ENCODE data around the gene HGFAC. TPM values are rescaled to one million over a fixed set of nuclear protein-coding genes. Genes with fewer than 3 reads are reported as not detected.
"Not testable (repeated sequence)": the region's sequence is repeated elsewhere in the genome, so short reads cannot be mapped to it uniquely, and the experiment has no call there.

The HGFAC gene
- total and polyA plus RNA-seq, 9 donors = 0.51 to 2.5 (median 1.5) TPM

GRCh38 chr4:3410401-3411135 is 31.2 kb upstream of the HGFAC start:
- Histone ChIP-seq H3K36me3 (ENCODE audit: control insufficient read depth, insufficient read depth, low read length) (no peaks in the 10 kb centered on the region), H3K4me3 (ENCODE audit: low read length) (no peak overlapping the region), H3K4me1 (ENCODE audit: control insufficient read depth, insufficient read depth, low read length) (peaks cover 7% of the 10 kb centered on the region), H3K27ac (ENCODE audit: low read length) (no peak overlapping the region), H3K27me3 (ENCODE audit: control insufficient read depth, insufficient read depth, low read length) (no peaks in the 10 kb centered on the region), H3K9me3 (replicated peaks; ENCODE audit: control insufficient read depth, low read depth, low read length) (no peaks in the 10 kb centered on the region)
- no peak for DNase-seq
- 94% methylated on average over 15 of the region's 22 CpGs for WGBS (ENCODE audit: insufficient coverage)

DNA sequence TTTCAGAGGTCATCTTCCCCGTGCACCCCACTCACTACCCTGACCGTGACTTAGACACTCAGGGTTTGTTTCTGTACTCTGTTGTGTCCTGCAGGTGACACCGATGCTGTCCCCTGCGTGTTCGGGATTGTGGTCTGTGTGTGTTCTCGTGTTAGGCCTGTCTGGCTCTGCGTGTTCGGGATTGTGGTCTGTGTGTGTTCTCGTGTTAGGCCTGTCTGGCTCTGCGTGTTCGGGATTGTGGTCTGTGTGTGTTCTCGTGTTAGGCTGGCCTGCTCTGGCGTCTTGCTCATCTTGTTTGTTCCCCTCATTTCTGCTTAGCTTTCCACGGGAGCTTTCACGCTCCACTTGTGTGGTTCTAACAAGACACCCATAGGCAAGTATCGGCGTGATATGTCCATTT is 30.6 kb upstream of the HGFAC start:
- not testable (repeated sequence) for H3K4me3 ChIP-seq (ENCODE audit: low read length); DNase-seq; H3K27me3 ChIP-seq (ENCODE audit: control insufficient read depth, insufficient read depth, low read length); H3K27ac ChIP-seq (ENCODE audit: low read length); H3K36me3 ChIP-seq (ENCODE audit: control insufficient read depth, insufficient read depth, low read length); H3K9me3 ChIP-seq (replicated peaks; ENCODE audit: control insufficient read depth, low read depth, low read length)
- WGBS (ENCODE audit: insufficient coverage) = 98% methylated on average over 6 of the region's 17 CpGs
- peaks cover 12% of the 10 kb centered on the region for H3K4me1 ChIP-seq (ENCODE audit: control insufficient read depth, insufficient read depth, low read length)

GRCh38 chr4:3411676-3412075 is 30.1 kb upstream of the HGFAC start:
- no peaks in the 10 kb centered on the region for H3K27me3 ChIP-seq (ENCODE audit: control insufficient read depth, insufficient read depth, low read length)
- H3K27ac ChIP-seq (ENCODE audit: low read length) = no peak overlapping the region

GRCh38 chr4:3412257-3413020 is 29.3 kb upstream of the HGFAC start:
- no peak for DNase-seq
- Histone ChIP-seq H3K9me3 (replicated peaks; ENCODE audit: control insufficient read depth, low read depth, low read length) (no peaks in the 10 kb centered on the region), H3K27ac (ENCODE audit: low read length) (no peak overlapping the region), H3K4me3 (ENCODE audit: low read length) (no peak overlapping the region), H3K27me3 (ENCODE audit: control insufficient read depth, insufficient read depth, low read length) (no peaks in the 10 kb centered on the region), H3K36me3 (ENCODE audit: control insufficient read depth, insufficient read depth, low read length) (peaks cover 15% of the 10 kb centered on the region), H3K4me1 (ENCODE audit: control insufficient read depth, insufficient read depth, low read length) (peaks cover 13% of the 10 kb centered on the region)
- WGBS (ENCODE audit: insufficient coverage) = 74% methylated on average over 12 of the region's 24 CpGs

More at GRCh38 chr4:3411676-3412075, 30.1 kb upstream of the HGFAC start:
- Histone ChIP-seq H3K4me1 (ENCODE audit: control insufficient read depth, insufficient read depth, low read length) (peaks cover 13% of the 10 kb centered on the region), H3K4me3 (ENCODE audit: low read length) (no peak overlapping the region), H3K36me3 (ENCODE audit: control insufficient read depth, insufficient read depth, low read length) (peaks cover 8% of the 10 kb centered on the region), H3K9me3 (replicated peaks; ENCODE audit: control insufficient read depth, low read depth, low read length) (no peaks in the 10 kb centered on the region)
- WGBS (ENCODE audit: insufficient coverage) = 77% methylated on average over 12 of the region's 17 CpGs
- no peak for DNase-seq

GRCh38 chr4:3413217-3413671 is 28.5 kb upstream of the HGFAC start:
- Histone ChIP-seq H3K27ac (ENCODE audit: low read length) (no peak overlapping the region), H3K36me3 (ENCODE audit: control insufficient read depth, insufficient read depth, low read length) (peaks cover 23% of the 10 kb centered on the region), H3K27me3 (ENCODE audit: control insufficient read depth, insufficient read depth, low read length) (no peaks in the 10 kb centered on the region), H3K4me1 (ENCODE audit: control insufficient read depth, insufficient read depth, low read length) (peaks cover 13% of the 10 kb centered on the region), H3K4me3 (ENCODE audit: low read length) (no peak overlapping the region), H3K9me3 (replicated peaks; ENCODE audit: control insufficient read depth, low read depth, low read length) (no peaks in the 10 kb centered on the region)
- no peak for DNase-seq
- 88% methylated on average over 29 of the region's 29 CpGs for WGBS (ENCODE audit: insufficient coverage)

GRCh38 chr4:3413675-3414420 is 27.9 kb upstream of the HGFAC start:
- H3K4me1 ChIP-seq (ENCODE audit: control insufficient read depth, insufficient read depth, low read length) = peaks cover 13% of the 10 kb centered on the region
- no peak for DNase-seq
- WGBS (ENCODE audit: insufficient coverage) = 87% methylated on average over 28 of the region's 32 CpGs
- H3K4me3 ChIP-seq (ENCODE audit: low read length) = no peak overlapping the region
- no peak overlapping the region for H3K27ac ChIP-seq (ENCODE audit: low read length)
- H3K9me3 ChIP-seq (replicated peaks; ENCODE audit: control insufficient read depth, low read depth, low read length) = no peaks in the 10 kb centered on the region
- peaks cover 24% of the 10 kb centered on the region for H3K36me3 ChIP-seq (ENCODE audit: control insufficient read depth, insufficient read depth, low read length)
- no peaks in the 10 kb centered on the region for H3K27me3 ChIP-seq (ENCODE audit: control insufficient read depth, insufficient read depth, low read length)

DNA sequence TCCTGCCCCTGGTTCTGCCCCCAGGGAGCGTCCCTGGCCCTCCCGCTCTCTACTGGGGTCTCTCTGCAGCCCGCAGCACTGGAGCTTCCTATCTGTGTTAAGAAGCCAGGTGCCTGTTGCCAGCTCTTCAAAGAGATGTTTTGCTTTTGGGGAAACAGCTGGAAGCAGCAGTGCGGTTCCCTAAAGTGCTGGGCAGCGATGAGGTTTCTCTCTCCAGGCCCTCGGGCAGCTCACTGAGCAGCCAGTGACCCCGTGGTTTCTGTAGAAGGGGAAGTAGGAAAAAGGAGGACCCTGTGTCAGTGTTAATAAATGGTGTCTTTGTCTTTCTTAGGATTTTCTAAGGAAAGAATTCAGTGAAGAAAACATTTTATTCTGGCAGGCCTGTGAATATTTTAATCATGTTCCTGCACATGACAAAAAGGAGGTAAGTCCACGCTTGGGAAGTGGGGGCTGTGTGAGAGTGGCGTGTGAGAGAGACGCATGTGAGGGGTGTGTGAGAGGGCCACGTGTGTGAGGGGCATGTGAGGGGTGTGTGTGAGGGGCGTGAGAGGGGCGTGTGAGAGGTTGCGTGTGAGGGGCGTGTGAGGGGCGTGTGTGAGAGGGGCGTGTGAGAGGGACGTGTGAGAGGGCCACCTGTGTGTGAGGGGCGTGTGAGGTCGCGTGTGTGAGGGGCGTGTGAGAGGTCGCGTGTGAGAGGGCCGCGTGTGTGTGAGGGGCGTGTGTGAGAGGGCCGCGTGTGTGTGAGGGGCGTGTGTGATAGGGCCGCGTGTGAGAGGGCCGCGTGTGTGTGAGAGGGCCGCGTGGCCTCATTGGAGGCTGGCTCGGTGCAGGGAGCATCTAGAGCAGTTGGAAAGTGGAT is 27.1 kb upstream of the HGFAC start:
- no peaks in the 10 kb centered on the region for H3K9me3 ChIP-seq (replicated peaks; ENCODE audit: control insufficient read depth, low read depth, low read length)
- H3K27me3 ChIP-seq (ENCODE audit: control insufficient read depth, insufficient read depth, low read length) = no peaks in the 10 kb centered on the region
- peaks cover 27% of the 10 kb centered on the region for H3K36me3 ChIP-seq (ENCODE audit: control insufficient read depth, insufficient read depth, low read length)
- 84% methylated on average over 20 of the region's 37 CpGs for WGBS (ENCODE audit: insufficient coverage)
- peak; percentile 62 for DNase-seq
- H3K4me3 ChIP-seq (ENCODE audit: low read length) = no peak overlapping the region
- H3K27ac ChIP-seq (ENCODE audit: low read length) = no peak overlapping the region
- H3K4me1 ChIP-seq (ENCODE audit: control insufficient read depth, insufficient read depth, low read length) = peaks cover 13% of the 10 kb centered on the region

DNA sequence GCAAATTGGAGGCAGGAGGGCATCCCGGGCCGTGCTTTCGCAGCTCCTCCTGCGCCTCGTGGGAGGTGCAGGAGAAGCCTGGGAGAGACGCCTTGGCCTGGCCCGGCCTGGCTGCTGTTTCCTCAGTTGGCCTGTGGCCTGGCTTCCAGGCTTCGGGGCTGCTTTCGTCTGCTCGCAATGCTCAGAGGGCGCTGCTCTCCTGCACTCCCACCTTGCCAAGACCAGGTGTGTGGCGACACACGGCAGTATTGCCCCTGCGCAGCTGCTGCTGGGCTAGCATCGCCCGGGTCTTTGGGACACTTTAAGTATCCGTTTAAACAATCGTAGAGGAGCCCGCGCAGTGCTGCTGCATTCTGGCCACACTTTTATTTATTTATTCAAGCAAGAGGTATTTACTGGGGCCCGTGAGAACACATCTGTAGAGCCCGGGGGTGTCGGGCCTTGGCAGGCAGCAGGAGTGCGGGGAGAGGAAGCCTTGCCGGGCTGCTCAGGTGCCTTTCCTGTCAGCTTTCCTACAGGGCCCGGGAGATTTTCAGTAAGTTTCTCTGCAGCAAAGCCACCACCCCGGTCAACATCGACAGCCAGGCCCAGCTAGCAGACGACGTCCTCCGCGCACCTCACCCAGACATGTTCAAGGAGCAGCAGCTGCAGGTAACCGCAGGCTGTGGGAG is 26.2 kb upstream of the HGFAC start:
- DNase-seq = no peak
- H3K4me1 ChIP-seq (ENCODE audit: control insufficient read depth, insufficient read depth, low read length) = peaks cover 13% of the 10 kb centered on the region
- H3K4me3 ChIP-seq (ENCODE audit: low read length) = no peak overlapping the region
- WGBS (ENCODE audit: insufficient coverage) = 62% methylated on average over 27 of the region's 33 CpGs
- H3K27ac ChIP-seq (ENCODE audit: low read length) = no peak overlapping the region
- no peaks in the 10 kb centered on the region for H3K27me3 ChIP-seq (ENCODE audit: control insufficient read depth, insufficient read depth, low read length)
- H3K36me3 ChIP-seq (ENCODE audit: control insufficient read depth, insufficient read depth, low read length) = peaks cover 36% of the 10 kb centered on the region
- no peaks in the 10 kb centered on the region for H3K9me3 ChIP-seq (replicated peaks; ENCODE audit: control insufficient read depth, low read depth, low read length)

- H3K36me3 ChIP-seq (ENCODE audit: control insufficient read depth, insufficient read depth, low read length) = peaks cover 38% of the 10 kb centered on the region
- DNase-seq = no peak
- 77% methylated on average over 10 of the region's 18 CpGs for WGBS (ENCODE audit: insufficient coverage)
- no peak overlapping the region for H3K4me3 ChIP-seq (ENCODE audit: low read length)
- H3K9me3 ChIP-seq (replicated peaks; ENCODE audit: control insufficient read depth, low read depth, low read length) = no peaks in the 10 kb centered on the region
- H3K27ac ChIP-seq (ENCODE audit: low read length) = peak overlapping the region; percentile 13
- no peaks in the 10 kb centered on the region for H3K27me3 ChIP-seq (ENCODE audit: control insufficient read depth, insufficient read depth, low read length)
- peaks cover 13% of the 10 kb centered on the region for H3K4me1 ChIP-seq (ENCODE audit: control insufficient read depth, insufficient read depth, low read length)
Observed at GRCh38 chr4:3416270-3416669, 25.5 kb upstream of the HGFAC start.
